Right lobe of liver (tissue), 4 donors: ENCODE measurements around the gene PPP1R3F.

Source experiments
- CTCF ChIP-seq, 4 donors: fragments of 200-600 bp in 3 of 4; fragments of 450-650 bp in 1 of 4; IDR thresholded peaks; one replicate each; pipeline versions ENCODE4 v1.5.1 to v1.8.0; 2016 to 2022; ENCODE audit warnings: antibody characterized with exemption in 4 of 4, mild to moderate bottlenecking in 2 of 4
- POLR2A ChIP-seq: fragments of 450-650 bp; IDR thresholded peaks from one replicate; pipeline ENCODE4 v1.6.1; 2017; ENCODE audit warnings: antibody characterized with exemption, mild to moderate bottlenecking
- donor health status: DM: no; HTN: no; CAD: no.
- donor health status: DM: no; HTN: no; CAD: no.
- donor health status: DM: no; HTN: yes; CAD: no.

- no peak for TF ChIP-seq CTCF (IDR thresholded peaks at IDR 0.05)
- TF ChIP-seq POLR2A: no peak
Measured at GRCh38 chrX:49268702-49269009, 937 bp upstream of the PPP1R3F start.
